Rectal smooth muscle tissue (tissue), 1 donor: ENCODE data around the gene PHKA1.
"Not testable (repeated sequence)": the region's sequence is repeated elsewhere in the genome, so short reads cannot be mapped to it uniquely, and the experiment has no call there.

ENCODE experiments used
- H3K27ac ChIP-seq: one replicate; pipeline ENCODE4 v1.7.0; 2013; ENCODE audit warnings: low read depth, low read length, inconsistent platforms
- H3K27me3 ChIP-seq: one replicate; pipeline ENCODE4 v1.7.0; 2013; ENCODE audit warnings: low read length; ENCODE audit not compliant: control insufficient read depth, insufficient read depth
- H3K36me3 ChIP-seq: one replicate; pipeline ENCODE4 v1.7.0; 2013; ENCODE audit warnings: low read length; ENCODE audit not compliant: control insufficient read depth, insufficient read depth
- H3K4me1 ChIP-seq: one replicate; pipeline ENCODE4 v1.7.0; 2013; ENCODE audit warnings: low read length; ENCODE audit not compliant: control insufficient read depth, insufficient read depth
- H3K4me3 ChIP-seq: one replicate; pipeline ENCODE4 v1.7.0; 2013; ENCODE audit warnings: low read length
- H3K9ac ChIP-seq: one replicate; pipeline ENCODE4 v1.7.0; 2013; ENCODE audit warnings: low read length

Gene PHKA1

DNA sequence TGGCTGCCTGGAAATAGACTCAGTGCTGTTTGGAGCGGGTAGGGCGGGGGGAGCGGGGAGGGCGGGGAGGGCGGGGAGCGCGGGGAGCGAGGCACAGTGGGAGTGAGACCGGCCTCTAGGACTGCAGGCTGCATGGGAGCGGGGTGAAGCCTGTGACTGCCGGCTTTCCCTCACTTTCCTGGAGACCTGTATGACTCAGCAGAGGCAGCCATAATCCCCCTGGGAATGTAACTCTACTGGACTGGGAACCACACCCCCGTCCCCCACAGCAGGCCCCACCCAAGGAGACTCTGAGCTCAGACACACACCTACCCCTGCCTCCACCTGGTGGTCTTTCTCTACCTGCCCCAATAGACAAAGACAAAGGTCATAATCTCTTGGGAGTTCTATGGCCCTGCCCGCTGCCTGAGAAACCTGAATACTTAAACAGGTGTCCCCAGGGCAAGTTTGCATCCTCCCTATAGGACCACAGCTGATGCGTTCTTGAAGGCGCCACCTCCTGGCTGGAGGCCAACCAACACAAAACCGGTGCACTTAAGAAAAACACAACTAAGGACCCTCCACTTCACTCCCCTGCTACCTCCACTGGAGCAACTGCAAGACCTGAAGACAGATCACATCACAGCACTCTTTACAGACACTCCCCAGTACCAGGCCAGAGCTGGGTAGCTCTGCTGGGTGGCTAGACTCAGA is 159.5 kb downstream of the PHKA1 start:
- H3K4me3 ChIP-seq: no peak overlapping the region
- no peaks in the 10 kb centered on the region for H3K4me1 ChIP-seq
- H3K27ac ChIP-seq: no peak overlapping the region
- no peaks in the 10 kb centered on the region for H3K36me3 ChIP-seq
- no peaks in the 10 kb centered on the region for H3K27me3 ChIP-seq
- no peak overlapping the region for H3K9ac ChIP-seq

DNA sequence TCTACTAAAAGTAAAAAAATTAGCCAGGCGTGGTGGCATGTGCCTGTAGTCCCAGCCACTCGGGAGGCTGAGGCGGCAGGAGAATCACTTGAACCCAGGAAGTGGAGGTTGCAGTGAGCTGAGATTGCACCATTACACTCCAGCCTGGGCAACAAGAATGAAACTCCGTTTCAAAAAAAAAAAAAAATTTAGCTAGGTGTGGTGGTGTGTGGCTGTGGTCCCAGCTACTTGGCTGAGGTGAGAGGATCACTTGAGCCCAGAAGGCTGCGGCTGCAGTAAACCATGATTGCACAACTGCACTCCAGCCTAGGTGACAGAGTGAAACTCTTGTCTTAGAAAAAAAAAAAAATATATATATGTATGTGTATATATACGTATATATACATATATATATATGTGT is 161.7 kb downstream of the PHKA1 start:
- not testable (repeated sequence) for H3K4me3 ChIP-seq, H3K9ac ChIP-seq, H3K4me1 ChIP-seq, H3K27me3 ChIP-seq, H3K36me3 ChIP-seq, H3K27ac ChIP-seq

DNA sequence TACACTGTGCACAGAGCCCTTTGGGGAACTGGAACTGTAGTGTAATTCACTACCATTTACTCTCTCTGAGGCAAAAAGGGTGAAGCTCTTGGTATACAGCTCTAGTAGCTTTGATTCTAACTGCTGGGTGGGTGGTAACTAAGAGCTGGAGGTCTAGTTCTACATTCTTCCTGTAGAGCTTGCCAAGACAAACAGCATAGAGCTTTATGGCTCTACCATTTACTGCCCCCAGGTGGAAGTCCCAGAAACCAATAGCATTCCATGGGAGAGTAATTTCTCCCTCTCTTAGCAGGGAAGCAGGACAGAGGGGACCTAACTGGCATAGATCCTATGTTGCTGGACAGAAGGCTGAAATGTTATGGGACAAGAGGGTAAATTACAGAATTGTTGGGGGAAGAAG is 168.1 kb downstream of the PHKA1 start:
- Histone ChIP-seq H3K27ac (no peak overlapping the region), H3K27me3 (no peaks in the 10 kb centered on the region), H3K36me3 (no peaks in the 10 kb centered on the region), H3K9ac (no peak overlapping the region), H3K4me1 (no peaks in the 10 kb centered on the region), H3K4me3 (no peak overlapping the region)

DNA sequence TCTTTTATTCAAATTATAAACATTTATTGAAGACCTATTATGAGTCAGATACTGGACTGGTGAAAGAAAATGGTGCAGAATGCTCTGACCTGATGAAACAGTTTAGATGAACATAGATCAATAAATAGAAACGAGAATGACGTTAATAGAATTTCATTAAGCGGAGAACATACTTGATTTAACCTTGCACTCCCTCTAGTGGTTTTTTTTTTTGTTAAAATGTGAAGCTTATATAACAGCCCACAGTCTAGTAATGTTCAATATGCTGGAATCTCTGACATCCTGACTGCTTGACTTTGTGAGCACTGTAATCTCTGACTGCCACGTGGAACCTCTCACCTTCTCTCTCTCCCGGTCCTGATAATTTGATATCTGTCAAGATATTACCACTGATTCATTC is 173.8 kb downstream of the PHKA1 start:
- Histone ChIP-seq H3K9ac (no peak overlapping the region), H3K27me3 (no peaks in the 10 kb centered on the region), H3K27ac (no peak overlapping the region)

DNA sequence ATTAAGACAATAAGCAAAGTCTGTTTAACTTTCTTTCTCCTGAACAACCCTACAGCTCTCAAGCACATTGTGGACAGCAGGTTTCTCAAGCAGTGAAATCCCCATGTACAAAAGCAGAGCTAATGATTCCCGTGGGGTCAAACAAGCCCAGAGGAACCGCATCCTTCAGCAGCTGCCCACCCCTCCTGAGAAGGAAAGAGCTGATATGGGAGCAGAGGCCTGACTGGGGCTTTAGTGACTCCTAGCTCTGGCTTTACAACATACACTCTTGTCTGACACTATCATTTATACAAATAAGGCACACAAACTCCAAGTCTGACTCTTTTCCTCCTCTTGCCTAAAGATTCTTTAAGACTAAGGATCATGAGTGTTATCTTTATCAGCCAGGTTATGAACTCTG is 174.3 kb downstream of the PHKA1 start:
- no peak overlapping the region for H3K9ac ChIP-seq
- H3K27ac ChIP-seq: no peak overlapping the region
- no peak overlapping the region for H3K4me3 ChIP-seq
- H3K4me1 ChIP-seq: peaks cover 7% of the 10 kb centered on the region
- H3K36me3 ChIP-seq: no peaks in the 10 kb centered on the region
- no peaks in the 10 kb centered on the region for H3K27me3 ChIP-seq

More for the DNA sequence above, 173.8 kb downstream of the PHKA1 start:
- peaks cover 7% of the 10 kb centered on the region for H3K4me1 ChIP-seq
- H3K36me3 ChIP-seq: no peaks in the 10 kb centered on the region
- H3K4me3 ChIP-seq: no peak overlapping the region

DNA sequence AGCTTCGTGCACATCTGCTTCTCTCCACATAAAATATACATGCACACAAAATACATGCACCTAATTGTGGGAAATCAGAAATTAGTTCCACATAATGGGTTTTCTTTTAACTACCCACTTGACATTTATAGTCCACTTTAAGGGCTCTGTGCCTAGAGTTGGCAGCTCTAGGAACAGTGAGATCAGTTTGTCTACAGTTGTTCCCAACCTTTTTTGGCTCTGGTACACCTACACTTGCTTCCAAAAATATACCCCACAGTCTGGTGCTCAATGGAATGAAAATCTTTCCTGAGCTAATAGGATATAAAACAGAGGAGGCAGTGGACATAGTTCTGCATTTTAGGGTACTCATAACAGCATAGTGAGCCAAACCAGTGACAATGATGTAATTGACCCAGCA is 177.6 kb downstream of the PHKA1 start:
- Histone ChIP-seq H3K4me3 (no peak overlapping the region), H3K27me3 (no peaks in the 10 kb centered on the region), H3K9ac (no peak overlapping the region), H3K27ac (peak overlapping the region; percentile 49), H3K4me1 (peaks cover 7% of the 10 kb centered on the region), H3K36me3 (no peaks in the 10 kb centered on the region)

DNA sequence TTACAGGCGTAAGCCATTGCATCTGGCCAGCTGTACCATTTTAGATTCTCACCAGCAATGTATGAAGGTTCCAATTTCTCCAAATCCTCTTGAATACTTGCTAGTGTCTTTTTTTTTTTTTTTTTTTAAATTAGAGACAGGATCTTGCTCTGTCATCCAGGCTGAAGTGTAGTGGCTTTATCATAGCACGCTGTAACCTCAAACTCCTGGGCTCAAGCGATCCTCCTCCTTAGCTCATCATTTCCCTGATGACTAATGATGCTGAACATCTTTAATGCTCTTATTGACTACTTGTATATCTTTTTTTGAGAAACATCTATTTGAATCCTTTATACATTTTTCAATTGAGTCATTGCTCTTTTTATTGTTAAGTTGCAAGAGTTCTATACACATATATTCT is 181.7 kb downstream of the PHKA1 start:
- Histone ChIP-seq H3K36me3 (no peaks in the 10 kb centered on the region), H3K4me3 (no peak overlapping the region), H3K27ac (no peak overlapping the region), H3K4me1 (peaks cover 5% of the 10 kb centered on the region), H3K27me3 (no peaks in the 10 kb centered on the region), H3K9ac (no peak overlapping the region)
